Hepatocyte (in vitro differentiated cells): ENCODE data around the gene NPLOC4.

Source experiments
- EZH2 ChIP-seq: fragments of 200-600 bp; sonication (generic); IDR thresholded peaks from 2 replicates; pipeline ENCODE4 v1.6.1; 2016; ENCODE audit warnings: antibody characterized with exemption, mild to moderate bottlenecking, borderline replicate concordance
- EZH2phosphoT487 ChIP-seq: fragments of 200-600 bp; sonication (generic); IDR thresholded peaks from one replicate; pipeline ENCODE4 v1.6.1; 2018; ENCODE audit warnings: antibody characterized with exemption, mild to moderate bottlenecking, low read depth, moderate library complexity; ENCODE audit not compliant: unreplicated experiment, severe bottlenecking
- TF ChIP-seq, protein P1 (sequence below): fragments of 200-600 bp; sonication (generic); IDR thresholded peaks from 2 replicates; pipeline ENCODE4 v1.5.1; 2016; ENCODE audit warnings: antibody characterized with exemption, mild to moderate bottlenecking; ENCODE audit not compliant: poor library complexity

DNA sequence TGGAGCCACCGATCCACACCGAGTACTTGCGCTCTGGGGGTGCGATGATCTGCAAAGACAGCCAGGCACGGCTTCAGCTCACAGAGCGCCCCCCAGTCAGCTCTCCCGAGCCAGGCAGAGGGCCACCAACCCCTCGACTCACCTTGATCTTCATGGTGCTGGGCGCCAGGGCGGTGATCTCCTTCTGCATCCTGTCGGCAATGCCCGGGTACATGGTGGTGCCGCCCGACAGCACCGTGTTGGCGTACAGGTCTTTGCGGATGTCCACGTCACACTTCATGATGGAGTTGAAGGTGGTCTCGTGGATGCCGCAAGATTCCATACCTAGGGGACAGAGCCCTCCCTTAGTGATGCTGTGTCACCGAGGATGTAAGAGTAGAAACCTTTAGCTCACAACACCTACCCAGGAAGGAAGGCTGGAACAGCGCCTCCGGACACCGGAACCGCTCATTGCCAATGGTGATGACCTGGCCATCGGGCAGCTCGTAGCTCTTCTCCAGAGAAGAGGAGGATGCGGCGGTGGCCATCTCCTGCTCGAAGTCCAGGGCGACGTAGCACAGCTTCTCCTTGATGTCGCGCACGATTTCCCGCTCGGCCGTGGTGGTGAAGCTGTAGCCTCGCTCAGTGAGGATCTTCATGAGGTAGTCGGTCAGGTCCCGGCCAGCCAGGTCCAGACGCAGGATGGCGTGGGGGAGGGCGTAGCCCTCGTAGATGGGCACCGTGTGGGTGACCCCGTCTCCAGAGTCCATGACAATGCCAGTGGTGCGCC lies 125.9 kb downstream of the NPLOC4 start:
- TF ChIP-seq EZH2 (no peak), EZH2phosphoT487 (no peak)
- TF ChIP-seq, protein P1, sequence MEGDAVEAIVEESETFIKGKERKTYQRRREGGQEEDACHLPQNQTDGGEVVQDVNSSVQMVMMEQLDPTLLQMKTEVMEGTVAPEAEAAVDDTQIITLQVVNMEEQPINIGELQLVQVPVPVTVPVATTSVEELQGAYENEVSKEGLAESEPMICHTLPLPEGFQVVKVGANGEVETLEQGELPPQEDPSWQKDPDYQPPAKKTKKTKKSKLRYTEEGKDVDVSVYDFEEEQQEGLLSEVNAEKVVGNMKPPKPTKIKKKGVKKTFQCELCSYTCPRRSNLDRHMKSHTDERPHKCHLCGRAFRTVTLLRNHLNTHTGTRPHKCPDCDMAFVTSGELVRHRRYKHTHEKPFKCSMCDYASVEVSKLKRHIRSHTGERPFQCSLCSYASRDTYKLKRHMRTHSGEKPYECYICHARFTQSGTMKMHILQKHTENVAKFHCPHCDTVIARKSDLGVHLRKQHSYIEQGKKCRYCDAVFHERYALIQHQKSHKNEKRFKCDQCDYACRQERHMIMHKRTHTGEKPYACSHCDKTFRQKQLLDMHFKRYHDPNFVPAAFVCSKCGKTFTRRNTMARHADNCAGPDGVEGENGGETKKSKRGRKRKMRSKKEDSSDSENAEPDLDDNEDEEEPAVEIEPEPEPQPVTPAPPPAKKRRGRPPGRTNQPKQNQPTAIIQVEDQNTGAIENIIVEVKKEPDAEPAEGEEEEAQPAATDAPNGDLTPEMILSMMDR: no peak
